H1 (cell line): Measurements from ENCODE around the gene MCM3AP. TPM values are rescaled to one million over a fixed set of nuclear protein-coding genes. Genes with fewer than 3 reads are reported as not detected.

Experiments used
- CTCF ChIA-PET: fragments of 300-600 bp; sonication (Branson Sonifier 250); formaldehyde crosslinking; loops from one replicate; lab custom pipeline; 2021; ENCODE audit not compliant: partially characterized antibody; lab: Charles Lee
- POLR2A ChIA-PET: fragments of 300-600 bp; sonication (Branson Sonifier 250); formaldehyde crosslinking; loops from one replicate; lab custom pipeline; 2021; ENCODE audit warnings: inconsistent platforms; ENCODE audit not compliant: partially characterized antibody; lab: Charles Lee
- DNase-seq, 2 experiments: peaks; one replicate each; pipeline versions ENCODE4 v3.0.0 to v3.0.0-alpha.2; 2010 to 2022; ENCODE audit warnings: low spot score in 2 of 2, low read depth in 1 of 2, mixed read lengths in 1 of 2
- FAIRE-seq: peaks from 2 replicates; lab custom pipeline; 2011; peaks lifted over from hg19 to GRCh38; lab: Jason Lieb, UNC
- H2AFZ ChIP-seq: 2 replicates; pipeline ENCODE4 v1.8.1; 2012; ENCODE audit warnings: low read length, inconsistent platforms
- H2AK5ac ChIP-seq: 2 replicates; pipeline ENCODE4 v1.6.1; 2013; ENCODE audit warnings: low read depth, low read length
- H2BK120ac ChIP-seq: replicated peaks from 2 replicates; pipeline ENCODE3; 2013; ENCODE audit warnings: low read depth, low read length, inconsistent platforms
- H2BK12ac ChIP-seq: 2 replicates; pipeline ENCODE4 v1.6.1; 2013; ENCODE audit warnings: low read depth, low read length
- H2BK15ac ChIP-seq: 2 replicates; pipeline ENCODE4 v1.6.1; 2013; ENCODE audit warnings: low read length
- H2BK20ac ChIP-seq: 2 replicates; pipeline ENCODE4 v1.6.1; 2013; ENCODE audit warnings: low read length
- H2BK5ac ChIP-seq: 2 replicates; pipeline ENCODE4 v1.6.1; 2013; ENCODE audit warnings: low read depth, low read length
- H3K14ac ChIP-seq: 2 replicates; pipeline ENCODE4 v1.6.1; 2013; ENCODE audit warnings: inconsistent platforms; ENCODE audit not compliant: insufficient read length
- H3K18ac ChIP-seq: 2 replicates; pipeline ENCODE4 v1.6.1; 2013; ENCODE audit warnings: low read length; ENCODE audit errors: extremely low read depth
- H3K23ac ChIP-seq: 2 replicates; pipeline ENCODE4 v1.6.1; 2013; ENCODE audit warnings: inconsistent platforms; ENCODE audit not compliant: insufficient read length
- H3K23me2 ChIP-seq: 2 replicates; pipeline ENCODE4 v1.6.1; 2013; ENCODE audit warnings: low read depth, low read length
- H3K27ac ChIP-seq: 2 replicates; pipeline ENCODE4 v1.6.1; 2011; ENCODE audit warnings: low read depth, low read length, inconsistent platforms
- H3K27me3 ChIP-seq, 4 experiments: replicated peaks in 1 of 4; 1 replicate in 1 of 4; 2 replicates in 3 of 4; pipeline versions ENCODE4 v1.6.1 to v1.8.1; 2011 to 2013; ENCODE audit warnings: low read length in 3 of 4, mild to moderate bottlenecking in 3 of 4, inconsistent platforms in 2 of 4, mixed read lengths in 2 of 4, moderate library complexity in 1 of 4; ENCODE audit not compliant: control insufficient read depth in 3 of 4, insufficient read depth in 3 of 4; ENCODE audit errors: extremely low read depth in 1 of 4
- H3K36me3 ChIP-seq, 4 experiments: 2 replicates each; pipeline versions ENCODE4 v1.6.1 to v1.8.1; 2011 to 2013; ENCODE audit warnings: mild to moderate bottlenecking in 4 of 4, low read length in 3 of 4, moderate library complexity in 2 of 4, control low read depth in 1 of 4, inconsistent platforms in 1 of 4; ENCODE audit not compliant: insufficient read depth in 4 of 4, control insufficient read depth in 2 of 4
- H3K4ac ChIP-seq: replicated peaks from 2 replicates; pipeline ENCODE3; 2013; ENCODE audit warnings: low read length, low read depth, mixed read lengths, inconsistent platforms; ENCODE audit not compliant: insufficient read length
- H3K4me1 ChIP-seq, 4 experiments: replicated peaks in 1 of 4; 1 replicate in 1 of 4; 2 replicates in 3 of 4; pipeline versions ENCODE4 v1.6.1 to v1.8.1; 2011 to 2013; ENCODE audit warnings: low read length in 3 of 4, inconsistent platforms in 2 of 4, mixed read lengths in 1 of 4; ENCODE audit not compliant: insufficient read depth in 4 of 4, control insufficient read depth in 3 of 4
- H3K4me2 ChIP-seq, 2 experiments: 2 replicates each; pipeline versions ENCODE4 v1.6.1 to v1.8.1; 2011 to 2013; ENCODE audit warnings: low read depth in 2 of 2, low read length in 2 of 2, control low read depth in 1 of 2, inconsistent platforms in 1 of 2, mild to moderate bottlenecking in 1 of 2; ENCODE audit not compliant: insufficient read depth in 1 of 2
- H3K4me3 ChIP-seq, 4 experiments: fragments of 200-600, 300-600 bp in 1 of 4; sonication (generic), shearing (Covaris generic), sonication (Bioruptor Twin) in 1 of 4; 2 replicates each; pipeline versions ENCODE4 v1.5.1 to v1.8.1; 2011 to 2016; ENCODE audit warnings: low read length in 4 of 4, low read depth in 3 of 4, control low read depth in 2 of 4, inconsistent platforms in 2 of 4, mild to moderate bottlenecking in 2 of 4, mixed read lengths in 1 of 4, moderate library complexity in 1 of 4; ENCODE audit not compliant: insufficient read depth in 2 of 4; ENCODE audit errors: extremely low read depth in 1 of 4
- H3K56ac ChIP-seq: replicated peaks from 2 replicates; pipeline ENCODE3; 2013; ENCODE audit warnings: low read depth, mild to moderate bottlenecking, mixed read lengths, low read length, inconsistent platforms; ENCODE audit not compliant: insufficient read length
- H3K79me1 ChIP-seq: 2 replicates; pipeline ENCODE4 v1.6.1; 2013; ENCODE audit warnings: low read depth, low read length, control low read depth
- H3K79me2 ChIP-seq, 2 experiments: 2 replicates each; pipeline versions ENCODE4 v1.6.1 to v1.8.1; 2012 to 2013; ENCODE audit warnings: low read length in 2 of 2, mild to moderate bottlenecking in 2 of 2, inconsistent platforms in 1 of 2; ENCODE audit not compliant: insufficient read depth in 2 of 2, control insufficient read depth in 1 of 2
- H3K9ac ChIP-seq, 4 experiments: replicated peaks in 1 of 4; 1 replicate in 1 of 4; 2 replicates in 3 of 4; pipeline versions ENCODE4 v1.6.1 to v1.8.1; 2011 to 2013; ENCODE audit warnings: low read depth in 3 of 4, low read length in 3 of 4, control low read depth in 2 of 4, mild to moderate bottlenecking in 2 of 4, moderate library complexity in 2 of 4, inconsistent platforms in 1 of 4; ENCODE audit errors: extremely low read depth in 1 of 4
- H3K9me3 ChIP-seq, 2 experiments: 2 replicates each; pipeline versions ENCODE4 v1.6.1 to v1.8.1; 2012 to 2013; ENCODE audit warnings: mild to moderate bottlenecking in 2 of 2, moderate library complexity in 2 of 2, control low read depth in 1 of 2, inconsistent platforms in 1 of 2, low read depth in 1 of 2, low read length in 1 of 2, mixed read lengths in 1 of 2; ENCODE audit not compliant: insufficient read depth in 2 of 2
- H4K20me1 ChIP-seq, 2 experiments: replicated peaks in 1 of 2; 2 replicates each; pipeline versions ENCODE3 to v1.8.1; 2011 to 2013; ENCODE audit warnings: inconsistent platforms in 2 of 2, low read length in 2 of 2, mild to moderate bottlenecking in 1 of 2; ENCODE audit not compliant: insufficient read depth in 2 of 2, control insufficient read depth in 1 of 2
- H4K5ac ChIP-seq: 2 replicates; pipeline ENCODE4 v1.6.1; 2013; ENCODE audit warnings: low read length, low read depth, mixed read lengths, inconsistent platforms; ENCODE audit not compliant: insufficient read length
- H4K8ac ChIP-seq: 2 replicates; pipeline ENCODE4 v1.8.0; 2013; ENCODE audit warnings: mild to moderate bottlenecking, moderate library complexity, low read length, inconsistent platforms; ENCODE audit not compliant: insufficient read depth; ENCODE audit errors: extremely low read depth
- H4K91ac ChIP-seq: replicated peaks from 2 replicates; pipeline ENCODE3; 2013; ENCODE audit warnings: low read length, mixed read lengths, inconsistent platforms; ENCODE audit not compliant: insufficient read length
- ATF2 ChIP-seq: IDR thresholded peaks from 2 replicates; pipeline ENCODE4 v1.6.1; 2012; ENCODE audit warnings: low read length, inconsistent platforms
- E2F6 ChIP-seq: IDR thresholded peaks from 2 replicates; pipeline ENCODE4 v1.6.1; 2012; ENCODE audit warnings: inconsistent platforms
- JUND ChIP-seq: IDR thresholded peaks from 2 replicates; pipeline ENCODE4 v1.6.1; 2011; ENCODE audit warnings: mild to moderate bottlenecking, improper control_type of control experiment, low read length
- NANOG ChIP-seq: IDR thresholded peaks from 2 replicates; pipeline ENCODE4 v1.6.1; 2011; ENCODE audit warnings: low read length, low read depth, mild to moderate bottlenecking, inconsistent platforms; ENCODE audit not compliant: insufficient read depth, poor library complexity, severe bottlenecking
- POLR2A ChIP-seq, 2 experiments: IDR thresholded peaks; 1 replicate in 1 of 2; 2 replicates in 1 of 2; pipeline ENCODE4 v1.6.1; 2011; ENCODE audit warnings: low read depth in 2 of 2, low read length in 2 of 2, mild to moderate bottlenecking in 2 of 2; ENCODE audit errors: control extremely low read depth in 1 of 2
- TCF12 ChIP-seq: IDR thresholded peaks from 2 replicates; pipeline ENCODE4 v1.6.1; 2011; ENCODE audit warnings: low read depth, mild to moderate bottlenecking, low read length
- WGBS, 2 experiments: shearing (Covaris generic) in 1 of 2; methylation state at CpG; one replicate each; pipeline versions ENCODE4 v1.1.6 to v1.1.7; 2013 to 2015; ENCODE audit warnings: low lambda C conversion rate in 2 of 2, mixed read lengths in 2 of 2, inconsistent platforms in 1 of 2, low coverage in 1 of 2, missing lambda C conversion rate in 1 of 2; ENCODE audit not compliant: insufficient replicate concordance in 2 of 2, insufficient coverage in 1 of 2, insufficient read length in 1 of 2; ENCODE audit errors: extremely low coverage in 1 of 2, missing lambda C conversion rate in 1 of 2; 5-methylcytosine and 5-hydroxymethylcytosine counted together
- polyA plus RNA-seq, 7 experiments: library from polyadenylated mRNA; depleted of rRNA in 3 of 7; stranded (reverse) in 5 of 7; unstranded in 2 of 7; fragments of >200 nt in 5 of 7; fragments of 200-250 nt in 2 of 7; gene quantifications; 1 replicate in 5 of 7; 2 replicates in 1 of 7; 4 replicates in 1 of 7; pipeline versions ENCODE4 v1.2.1 to v1.2.3, GENCODE V29; 2011 to 2013; ENCODE audit warnings: missing spikeins in 2 of 7, mixed read lengths in 2 of 7
- total RNA-seq: library from RNA; stranded (reverse); fragmentation: NEBNext Ultra II Directional; extraction: Animal tissue kit (Norgen Biotek cat#: 25700); gene quantifications from 2 replicates; pipeline ENCODE4 v1.2.1, GENCODE V29; 2021

The MCM3AP gene
- total and polyA plus RNA-seq, 2 of the 8 experiments (the other 6 are each of a cell fraction or from before 2014, with no cell fraction given): 37.2 to 119 TPM

GRCh38 chr21:46320331-46320801 is 35.0 kb upstream of the MCM3AP start:
- Histone ChIP-seq H3K27ac (no peak overlapping the region), H2AFZ (no peak overlapping the region), H2BK120ac (no peak overlapping the region), H2BK20ac (no peak overlapping the region), H3K9me3 (no peaks in the 10 kb centered on the region), H3K27me3 (no peaks in the 10 kb centered on the region), H3K18ac (no peak overlapping the region), H2BK15ac (no peak overlapping the region), H3K9ac (no peak overlapping the region), H3K79me2 (peaks cover 11 to 36% of the 10 kb centered on the region in 2 experiments), H3K4me2 (peak overlapping the region in 1 of 2 experiments; percentile 97; a peak in 1 of 4 replicates), H2BK5ac (no peak overlapping the region), H3K23ac (no peak overlapping the region), H3K23me2 (peaks cover 12% of the 10 kb centered on the region), H4K91ac (no peak overlapping the region), H4K20me1 (peaks cover 7 to 27% of the 10 kb centered on the region in 2 experiments), H3K14ac (no peak overlapping the region), H3K4me3 (peak overlapping the region in 1 of 4 experiments; percentile 8; a peak in 1 of 8 replicates), H4K5ac (no peak overlapping the region), H3K4ac (no peak overlapping the region), H2BK12ac (no peak overlapping the region), H4K8ac (no peak overlapping the region), H3K4me1 (peaks cover 0 to 20% (median 14%) of the 10 kb centered on the region in 4 experiments; a peak in 6 of 7 replicates), H3K36me3 (peaks cover 0 to 2% (median 0%) of the 10 kb centered on the region in 4 experiments; a peak in 1 of 8 replicates), H3K56ac (no peak overlapping the region), H3K79me1 (peaks cover 14% of the 10 kb centered on the region), H2AK5ac (no peak overlapping the region)
- DNase-seq: no peak
- ChIA-PET POLR2A (interaction anchor here (1.0 to 4.5 kb wide), 2 partner anchors 9 to 24 kb away, joined by 3 to 22 read pairs; no protein-coding TSS in a partner anchor), CTCF (no interaction called here)
- FAIRE-seq: no peak
- TF ChIP-seq JUND (no peak), ATF2 (no peak), TCF12 (no peak), POLR2A (IDR thresholded peaks at IDR 0.05; ENCODE audit: control extremely low read depth in 1 of 2, low read depth in 2 of 2, low read length in 2 of 2) (no peak; a peak in 1 of 3 replicates), NANOG (no peak), E2F6 (no peak)
- 77% methylated on average over 4 of the region's 4 CpGs; no CpG with 5 or more reads in 1 of the 2 experiments for WGBS, 2 experiments
